Neutrophil (primary cell): ENCODE results near the gene TP53BP2.

Experiments
- H3K27ac ChIP-seq: fragments of 200-600 bp; sonication (generic); 2 replicates; pipeline ENCODE4 v1.5.1; 2016; ENCODE audit warnings: mild to moderate bottlenecking, moderate library complexity
- H3K27me3 ChIP-seq: fragments of 200-600 bp; sonication (generic); 2 replicates; pipeline ENCODE4 v1.6.0; 2016; ENCODE audit warnings: mild to moderate bottlenecking
- H3K36me3 ChIP-seq: fragments of 200-600 bp; sonication (generic); 2 replicates; pipeline ENCODE4 v1.5.1; 2017
- H3K4me1 ChIP-seq, 2 experiments: fragments of 200-600 bp in 1 of 2; sonication (generic) in 1 of 2; 1 replicate in 1 of 2; 2 replicates in 1 of 2; pipeline versions ENCODE4 v1.5.1 to v1.6.1; 2013 to 2016; ENCODE audit warnings: low read depth in 1 of 2, low read length in 1 of 2, mild to moderate bottlenecking in 1 of 2, moderate library complexity in 1 of 2; ENCODE audit not compliant: control insufficient read depth in 1 of 2, insufficient read depth in 1 of 2
- H3K4me3 ChIP-seq, 2 experiments: fragments of 200-600 bp in 1 of 2; sonication (generic) in 1 of 2; 1 replicate in 1 of 2; 2 replicates in 1 of 2; pipeline ENCODE4 v1.5.1; 2013 to 2016; ENCODE audit warnings: low read depth in 1 of 2, low read length in 1 of 2, mild to moderate bottlenecking in 1 of 2, moderate library complexity in 1 of 2
- H3K9me3 ChIP-seq: fragments of 200-600 bp; sonication (generic); 2 replicates; pipeline ENCODE4 v1.5.1; 2016
- TF ChIP-seq, protein P1 (sequence below): fragments of 200-600 bp; sonication (generic); IDR thresholded peaks from 2 replicates; pipeline ENCODE4 v1.5.1; 2016; ENCODE audit warnings: antibody characterized with exemption

The TP53BP2 gene

GRCh38 chr1:223796210-223796609 lies 49.5 kb downstream of the TP53BP2 start:
- H3K36me3 ChIP-seq = peaks cover 94% of the 10 kb centered on the region
- H3K9me3 ChIP-seq = no peaks in the 10 kb centered on the region
- TF ChIP-seq, protein P1, sequence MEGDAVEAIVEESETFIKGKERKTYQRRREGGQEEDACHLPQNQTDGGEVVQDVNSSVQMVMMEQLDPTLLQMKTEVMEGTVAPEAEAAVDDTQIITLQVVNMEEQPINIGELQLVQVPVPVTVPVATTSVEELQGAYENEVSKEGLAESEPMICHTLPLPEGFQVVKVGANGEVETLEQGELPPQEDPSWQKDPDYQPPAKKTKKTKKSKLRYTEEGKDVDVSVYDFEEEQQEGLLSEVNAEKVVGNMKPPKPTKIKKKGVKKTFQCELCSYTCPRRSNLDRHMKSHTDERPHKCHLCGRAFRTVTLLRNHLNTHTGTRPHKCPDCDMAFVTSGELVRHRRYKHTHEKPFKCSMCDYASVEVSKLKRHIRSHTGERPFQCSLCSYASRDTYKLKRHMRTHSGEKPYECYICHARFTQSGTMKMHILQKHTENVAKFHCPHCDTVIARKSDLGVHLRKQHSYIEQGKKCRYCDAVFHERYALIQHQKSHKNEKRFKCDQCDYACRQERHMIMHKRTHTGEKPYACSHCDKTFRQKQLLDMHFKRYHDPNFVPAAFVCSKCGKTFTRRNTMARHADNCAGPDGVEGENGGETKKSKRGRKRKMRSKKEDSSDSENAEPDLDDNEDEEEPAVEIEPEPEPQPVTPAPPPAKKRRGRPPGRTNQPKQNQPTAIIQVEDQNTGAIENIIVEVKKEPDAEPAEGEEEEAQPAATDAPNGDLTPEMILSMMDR = no peak
- no peak overlapping the region for H3K27ac ChIP-seq
- H3K4me3 ChIP-seq = no peak overlapping the region
- no peaks in the 10 kb centered on the region for H3K27me3 ChIP-seq
- peaks cover 4 to 6% of the 10 kb centered on the region in 2 experiments for H3K4me1 ChIP-seq

- H3K9me3 ChIP-seq = no peaks in the 10 kb centered on the region
- peaks cover 4 to 6% of the 10 kb centered on the region in 2 experiments for H3K4me1 ChIP-seq
- H3K27ac ChIP-seq = no peak overlapping the region
- no peaks in the 10 kb centered on the region for H3K27me3 ChIP-seq
- peaks cover 91% of the 10 kb centered on the region for H3K36me3 ChIP-seq
- TF ChIP-seq, protein P1 = no peak
- H3K4me3 ChIP-seq = no peak overlapping the region
These were observed 51.4 kb downstream of the TP53BP2 start for GRCh38 chr1:223794136-223794880.

- TF ChIP-seq, protein P1 = no peak
- Histone ChIP-seq H3K36me3 (peaks cover 91% of the 10 kb centered on the region), H3K27me3 (no peaks in the 10 kb centered on the region), H3K4me1 (no peaks in the 10 kb centered on the region), H3K27ac (no peak overlapping the region), H3K4me3 (no peak overlapping the region), H3K9me3 (no peaks in the 10 kb centered on the region)
These were observed 52.0 kb downstream of the TP53BP2 start for GRCh38 chr1:223793716-223794115.

DNA sequence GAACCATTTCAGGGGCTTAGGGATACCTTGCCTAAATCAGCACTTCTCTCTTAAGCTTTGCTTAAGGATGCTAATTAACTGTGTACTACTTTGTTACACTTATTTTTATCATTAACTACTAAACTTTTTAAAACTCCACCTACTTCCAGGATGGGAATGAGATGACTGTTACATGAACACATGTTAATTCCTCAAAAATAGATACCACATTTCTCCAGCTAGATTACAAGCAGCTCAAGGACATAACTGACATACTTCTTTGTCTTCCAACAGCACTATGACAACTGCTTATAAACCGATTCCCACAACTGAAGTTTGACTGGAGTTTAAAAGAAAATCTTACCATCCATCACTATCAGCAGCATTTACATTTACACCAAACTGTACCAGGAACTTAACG lies 53.7 kb downstream of the TP53BP2 start:
- Histone ChIP-seq H3K4me1 (no peaks in the 10 kb centered on the region), H3K27me3 (no peaks in the 10 kb centered on the region), H3K9me3 (no peaks in the 10 kb centered on the region), H3K27ac (no peak overlapping the region), H3K36me3 (peaks cover 91% of the 10 kb centered on the region), H3K4me3 (no peak overlapping the region)
- TF ChIP-seq, protein P1 = no peak

DNA sequence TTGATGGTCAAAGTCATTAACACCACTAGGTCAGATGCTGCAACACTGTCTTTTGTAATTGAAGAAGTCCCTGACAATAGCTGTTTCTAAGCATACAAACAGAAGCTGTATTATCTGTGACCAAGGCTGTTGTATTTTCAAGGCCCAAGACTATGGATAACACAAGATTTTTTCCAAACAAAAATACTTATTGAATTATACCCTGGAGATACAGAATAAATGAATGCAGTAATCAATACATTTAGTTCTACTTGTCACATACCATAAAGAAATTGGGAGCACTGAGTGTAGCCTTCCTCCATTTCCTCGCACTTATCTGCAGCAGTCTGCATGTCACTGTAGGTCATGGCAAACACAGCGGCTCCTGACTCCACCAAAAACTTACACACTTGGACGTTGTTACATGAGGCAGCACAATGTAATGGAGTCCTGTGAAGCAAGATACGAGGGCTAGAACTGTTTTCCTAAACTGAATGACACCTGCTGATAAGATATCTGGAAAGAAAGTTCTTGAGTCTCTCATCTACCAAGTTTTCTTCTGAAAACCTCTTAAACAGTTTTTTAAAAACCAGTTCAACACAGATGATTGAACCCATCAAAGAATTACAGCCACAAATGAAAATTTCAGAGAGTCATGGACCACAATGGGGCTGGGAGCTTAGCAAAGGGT lies 56.9 kb downstream of the TP53BP2 start:
- Histone ChIP-seq H3K27me3 (no peaks in the 10 kb centered on the region), H3K4me1 (no peaks in the 10 kb centered on the region), H3K27ac (no peak overlapping the region), H3K9me3 (no peaks in the 10 kb centered on the region), H3K36me3 (peaks cover 87% of the 10 kb centered on the region), H3K4me3 (no peak overlapping the region)
- TF ChIP-seq, protein P1 = no peak
